Fibroblast of peridontal ligament (primary cell): Measurements from ENCODE around the gene MICALL2.

Source experiments
- DNase-seq: peaks from one replicate; pipeline ENCODE4 v3.0.0-alpha.2; 2010; ENCODE audit errors: extremely low read depth

MICALL2 gene

GRCh38 chr7:1458683-1459511 lies at the start of gene MICALL2:
Gene MICALL2, minus strand, starts transcription at chr7:1459470. Its CDS starts 144 bp downstream, at chr7:1459326.
- peak; percentile 72 for DNase-seq

- DNase-seq: no peak
These were observed 49.0 kb upstream of the MICALL2 start for GRCh38 chr7:1508277-1508758.

GRCh38 chr7:1505731-1506550 lies 46.7 kb upstream of the MICALL2 start:
- no peak for DNase-seq

- peak; percentile 82 for DNase-seq
These were observed 44.8 kb upstream of the MICALL2 start, which contains the start of gene INTS1 for GRCh38 chr7:1503816-1504775. Gene INTS1, minus strand, starts transcription at chr7:1504389. Its CDS starts 429 bp downstream, at chr7:1503960.

- DNase-seq: no peak
These were observed 44.1 kb upstream of the MICALL2 start for GRCh38 chr7:1503390-1503789.

- no peak for DNase-seq
These were observed 43.6 kb upstream of the MICALL2 start for GRCh38 chr7:1502845-1503244.

- DNase-seq: no peak
These were observed 42.4 kb upstream of the MICALL2 start for GRCh38 chr7:1501487-1502270.

- no peak for DNase-seq
These were observed 41.0 kb upstream of the MICALL2 start for GRCh38 chr7:1500064-1500807.

GRCh38 chr7:1499367-1500029 lies 40.2 kb upstream of the MICALL2 start:
- DNase-seq: no peak

GRCh38 chr7:1498370-1499305 lies 39.4 kb upstream of the MICALL2 start:
- no peak for DNase-seq

GRCh38 chr7:1497293-1497927 lies 38.1 kb upstream of the MICALL2 start:
- DNase-seq: no peak

GRCh38 chr7:1496531-1497292 lies 37.4 kb upstream of the MICALL2 start:
- DNase-seq: no peak

GRCh38 chr7:1495564-1496242 lies 36.4 kb upstream of the MICALL2 start:
- no peak for DNase-seq

GRCh38 chr7:1494866-1495563 lies 35.7 kb upstream of the MICALL2 start:
- no peak for DNase-seq

GRCh38 chr7:1494447-1494846 lies 35.2 kb upstream of the MICALL2 start:
- DNase-seq: no peak

- DNase-seq: no peak
These were observed 34.3 kb upstream of the MICALL2 start for GRCh38 chr7:1493571-1493970.
